ENCODE data around the gene MYO16. TPM values are rescaled to one million over a fixed set of nuclear protein-coding genes. Genes with fewer than 3 reads are reported as not detected.

Gene MYO16
- total RNA-seq, 1 experiment from 2014 or later, result 0.36 TPM

- Histone ChIP-seq H3K36me3 (no peaks in the 10 kb centered on the region), H3K9me3 (0 out of 2 replicates have a peak, but pooled peaks cover 4% of the 10 kb centered on the region), H3K4me3 (no peak overlapping the region), H3K27me3 (no peaks in the 10 kb centered on the region)
- no peak for DNase-seq
Measured at GRCh38 chr13:108643646-108644353, 14.4 kb downstream of the MYO16 start.

GRCh38 chr13:108645376-108645775 lies 16.0 kb downstream of the MYO16 start:
- no peaks in the 10 kb centered on the region for H3K36me3 ChIP-seq
- no peak overlapping the region for H3K4me3 ChIP-seq
- 0 out of 2 replicates have a peak, but pooled peaks cover 4% of the 10 kb centered on the region for H3K9me3 ChIP-seq
- no peaks in the 10 kb centered on the region for H3K27me3 ChIP-seq
- no peak for DNase-seq

- H3K9me3 ChIP-seq, result 0 out of 2 replicates have a peak, but pooled peaks cover 2% of the 10 kb centered on the region
- no peaks in the 10 kb centered on the region for H3K27me3 ChIP-seq
- no peak overlapping the region for H3K4me3 ChIP-seq
- no peaks in the 10 kb centered on the region for H3K36me3 ChIP-seq
- no peak for DNase-seq
Measured at GRCh38 chr13:108650271-108650670, 20.9 kb downstream of the MYO16 start.

GRCh38 chr13:108656742-108657141 lies 27.3 kb downstream of the MYO16 start:
- no peak for DNase-seq
- H3K36me3 ChIP-seq, result no peaks in the 10 kb centered on the region
- no peaks in the 10 kb centered on the region for H3K27me3 ChIP-seq
- no peak overlapping the region for H3K4me3 ChIP-seq
- H3K9me3 ChIP-seq, result no peaks in the 10 kb centered on the region

GRCh38 chr13:108657519-108657918 lies 28.1 kb downstream of the MYO16 start:
- Histone ChIP-seq H3K4me3 (no peak overlapping the region), H3K36me3 (no peaks in the 10 kb centered on the region), H3K27me3 (no peaks in the 10 kb centered on the region), H3K9me3 (no peaks in the 10 kb centered on the region)
- no peak for DNase-seq

- Histone ChIP-seq H3K27me3 (no peaks in the 10 kb centered on the region), H3K36me3 (no peaks in the 10 kb centered on the region), H3K4me3 (no peak overlapping the region), H3K9me3 (no peaks in the 10 kb centered on the region)
- peak; percentile 25 for DNase-seq
Measured at GRCh38 chr13:108662528-108662927, 33.1 kb downstream of the MYO16 start.

GRCh38 chr13:108663710-108664109 lies 34.3 kb downstream of the MYO16 start:
- H3K4me3 ChIP-seq, result no peak overlapping the region
- H3K9me3 ChIP-seq, result no peaks in the 10 kb centered on the region
- no peaks in the 10 kb centered on the region for H3K36me3 ChIP-seq
- DNase-seq, result no peak
- no peaks in the 10 kb centered on the region for H3K27me3 ChIP-seq

GRCh38 chr13:108667205-108667604 lies 37.8 kb downstream of the MYO16 start:
- no peak for DNase-seq
- no peaks in the 10 kb centered on the region for H3K36me3 ChIP-seq
- H3K4me3 ChIP-seq, result no peak overlapping the region
- H3K27me3 ChIP-seq, result no peaks in the 10 kb centered on the region
- H3K9me3 ChIP-seq, result no peaks in the 10 kb centered on the region

GRCh38 chr13:108669381-108669780 lies 40.0 kb downstream of the MYO16 start:
- H3K27me3 ChIP-seq, result no peaks in the 10 kb centered on the region
- no peaks in the 10 kb centered on the region for H3K36me3 ChIP-seq
- no peak overlapping the region for H3K4me3 ChIP-seq
- no peaks in the 10 kb centered on the region for H3K9me3 ChIP-seq
- DNase-seq, result no peak

GRCh38 chr13:108674346-108674745 lies 44.9 kb downstream of the MYO16 start:
- H3K9me3 ChIP-seq, result no peaks in the 10 kb centered on the region
- H3K36me3 ChIP-seq, result no peaks in the 10 kb centered on the region
- H3K27me3 ChIP-seq, result no peaks in the 10 kb centered on the region
- no peak overlapping the region for H3K4me3 ChIP-seq
- DNase-seq, result no peak

GRCh38 chr13:108674771-108675170 lies 45.4 kb downstream of the MYO16 start:
- no peak overlapping the region for H3K4me3 ChIP-seq
- H3K27me3 ChIP-seq, result no peaks in the 10 kb centered on the region
- H3K9me3 ChIP-seq, result no peaks in the 10 kb centered on the region
- no peaks in the 10 kb centered on the region for H3K36me3 ChIP-seq
- no peak for DNase-seq

- Histone ChIP-seq H3K9me3 (no peaks in the 10 kb centered on the region), H3K4me3 (no peak overlapping the region), H3K27me3 (no peaks in the 10 kb centered on the region), H3K36me3 (no peaks in the 10 kb centered on the region)
- DNase-seq, result no peak
Measured at GRCh38 chr13:108676620-108677019, 47.2 kb downstream of the MYO16 start.

GRCh38 chr13:108677806-108678205 lies 48.4 kb downstream of the MYO16 start:
- Histone ChIP-seq H3K36me3 (no peaks in the 10 kb centered on the region), H3K4me3 (no peak overlapping the region), H3K9me3 (no peaks in the 10 kb centered on the region), H3K27me3 (no peaks in the 10 kb centered on the region)
- no peak for DNase-seq

- DNase-seq, result no peak
- Histone ChIP-seq H3K27me3 (no peaks in the 10 kb centered on the region), H3K4me3 (no peak overlapping the region), H3K36me3 (no peaks in the 10 kb centered on the region), H3K9me3 (no peaks in the 10 kb centered on the region)
Measured at GRCh38 chr13:108680011-108680410, 50.6 kb downstream of the MYO16 start.

- Histone ChIP-seq H3K4me3 (no peak overlapping the region), H3K27me3 (no peaks in the 10 kb centered on the region), H3K36me3 (no peaks in the 10 kb centered on the region), H3K9me3 (no peaks in the 10 kb centered on the region)
- DNase-seq, result no peak
Measured at GRCh38 chr13:108681986-108682575, 52.7 kb downstream of the MYO16 start.

- H3K9me3 ChIP-seq, result no peaks in the 10 kb centered on the region
- H3K4me3 ChIP-seq, result no peak overlapping the region
- no peaks in the 10 kb centered on the region for H3K36me3 ChIP-seq
- H3K27me3 ChIP-seq, result no peaks in the 10 kb centered on the region
- no peak for DNase-seq
Measured at GRCh38 chr13:108682714-108683113, 53.3 kb downstream of the MYO16 start.

- DNase-seq, result no peak
- Histone ChIP-seq H3K4me3 (no peak overlapping the region), H3K27me3 (no peaks in the 10 kb centered on the region), H3K36me3 (no peaks in the 10 kb centered on the region), H3K9me3 (no peaks in the 10 kb centered on the region)
Measured at GRCh38 chr13:108686027-108686426, 56.6 kb downstream of the MYO16 start.

- Histone ChIP-seq H3K27me3 (no peaks in the 10 kb centered on the region), H3K36me3 (no peaks in the 10 kb centered on the region), H3K4me3 (no peak overlapping the region), H3K9me3 (no peaks in the 10 kb centered on the region)
- DNase-seq, result no peak
Measured at GRCh38 chr13:108690726-108691125, 61.3 kb downstream of the MYO16 start.
